H1 (cell line): ENCODE results near the gene BIVM.

Experiments used
- EGR1 ChIP-seq: IDR thresholded peaks from 2 replicates; pipeline ENCODE4 v1.6.1; 2011; ENCODE audit warnings: low read depth, low read length, borderline replicate concordance
- GTF2F1 ChIP-seq: IDR thresholded peaks from 2 replicates; pipeline ENCODE4 v1.6.1; 2012; ENCODE audit warnings: low read depth, low read length, improper control_type of control experiment, borderline replicate concordance
- MAFK ChIP-seq: IDR thresholded peaks from 2 replicates; pipeline ENCODE4 v1.6.1; 2012; ENCODE audit warnings: low read depth, mild to moderate bottlenecking, improper control_type of control experiment, low read length
- RAD21 ChIP-seq, 2 experiments: IDR thresholded peaks in 1 of 2; conservative IDR thresholded peaks in 1 of 2; 2 replicates each; pipeline ENCODE4 v1.6.1; 2011; ENCODE audit warnings: low read depth in 2 of 2, low read length in 2 of 2, improper control_type of control experiment in 1 of 2, inconsistent platforms in 1 of 2, mild to moderate bottlenecking in 1 of 2, moderate library complexity in 1 of 2
- TAF1 ChIP-seq: IDR thresholded peaks from 2 replicates; pipeline ENCODE4 v1.6.1; 2011; ENCODE audit warnings: mild to moderate bottlenecking, low read depth, low read length
- TAF7 ChIP-seq: optimal IDR thresholded peaks from 2 replicates; pipeline ENCODE3; 2011; ENCODE audit warnings: low read depth, mild to moderate bottlenecking, inconsistent platforms, low read length, moderate library complexity, borderline replicate concordance
- TF ChIP-seq, protein P1 (sequence below): IDR thresholded peaks from 2 replicates; pipeline ENCODE4 v1.6.1; 2012; ENCODE audit warnings: inconsistent platforms
- TF ChIP-seq, protein P2 (sequence below), 3 experiments: IDR thresholded peaks; 1 replicate in 2 of 3; 2 replicates in 1 of 3; pipeline versions ENCODE4 v1.5.1 to v1.6.1; 2011; ENCODE audit warnings: low read length in 3 of 3, mild to moderate bottlenecking in 3 of 3, inconsistent platforms in 2 of 3, low read depth in 1 of 3, moderate library complexity in 1 of 3; ENCODE audit not compliant: insufficient read depth in 1 of 3; ENCODE audit errors: control extremely low read depth in 1 of 3

DNA sequence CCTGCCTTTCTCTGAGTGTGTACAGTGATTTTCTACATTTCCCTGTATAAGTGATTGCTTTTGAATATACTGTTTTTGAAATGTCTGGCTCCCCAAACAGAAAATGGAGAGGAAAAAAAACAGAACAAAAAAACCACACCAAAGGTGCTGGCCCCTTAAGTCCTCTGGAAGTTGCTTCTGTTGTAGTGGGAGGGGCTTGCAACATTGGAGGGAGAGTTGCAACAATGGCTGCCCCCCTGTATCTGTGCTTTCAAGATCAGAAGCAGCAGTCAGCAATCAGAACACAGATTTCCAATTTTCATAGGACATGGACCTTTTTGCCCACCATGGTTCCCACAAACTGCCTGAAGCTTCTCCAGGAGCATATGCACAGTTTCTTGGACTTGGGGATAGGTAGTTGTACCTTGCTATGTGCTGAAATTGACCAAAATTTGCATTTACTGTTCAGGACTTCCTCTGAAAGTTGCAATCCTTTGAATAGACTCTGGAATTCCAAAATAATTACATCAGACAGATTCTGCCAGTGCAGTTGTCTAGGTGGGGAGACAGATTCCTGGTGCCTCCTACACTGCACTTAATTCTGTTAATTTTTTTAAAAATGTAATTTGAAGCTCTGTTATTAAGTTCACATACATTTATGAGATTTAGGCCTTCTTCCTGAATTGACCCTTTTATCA is 13.8 kb downstream of the BIVM start:
- TF ChIP-seq, protein P1, sequence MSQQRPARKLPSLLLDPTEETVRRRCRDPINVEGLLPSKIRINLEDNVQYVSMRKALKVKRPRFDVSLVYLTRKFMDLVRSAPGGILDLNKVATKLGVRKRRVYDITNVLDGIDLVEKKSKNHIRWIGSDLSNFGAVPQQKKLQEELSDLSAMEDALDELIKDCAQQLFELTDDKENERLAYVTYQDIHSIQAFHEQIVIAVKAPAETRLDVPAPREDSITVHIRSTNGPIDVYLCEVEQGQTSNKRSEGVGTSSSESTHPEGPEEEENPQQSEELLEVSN, result no peak
- TF ChIP-seq MAFK (no peak), RAD21 (IDR thresholded peaks at IDR 0.05 in 1 of 2, conservative IDR thresholded peaks at IDR 0.05 in 1 of 2; ENCODE audit: low read depth in 2 of 2, low read length in 2 of 2) (no peak), GTF2F1 (no peak), TAF1 (no peak), EGR1 (no peak), TAF7 (no peak)
- TF ChIP-seq, protein P2, sequence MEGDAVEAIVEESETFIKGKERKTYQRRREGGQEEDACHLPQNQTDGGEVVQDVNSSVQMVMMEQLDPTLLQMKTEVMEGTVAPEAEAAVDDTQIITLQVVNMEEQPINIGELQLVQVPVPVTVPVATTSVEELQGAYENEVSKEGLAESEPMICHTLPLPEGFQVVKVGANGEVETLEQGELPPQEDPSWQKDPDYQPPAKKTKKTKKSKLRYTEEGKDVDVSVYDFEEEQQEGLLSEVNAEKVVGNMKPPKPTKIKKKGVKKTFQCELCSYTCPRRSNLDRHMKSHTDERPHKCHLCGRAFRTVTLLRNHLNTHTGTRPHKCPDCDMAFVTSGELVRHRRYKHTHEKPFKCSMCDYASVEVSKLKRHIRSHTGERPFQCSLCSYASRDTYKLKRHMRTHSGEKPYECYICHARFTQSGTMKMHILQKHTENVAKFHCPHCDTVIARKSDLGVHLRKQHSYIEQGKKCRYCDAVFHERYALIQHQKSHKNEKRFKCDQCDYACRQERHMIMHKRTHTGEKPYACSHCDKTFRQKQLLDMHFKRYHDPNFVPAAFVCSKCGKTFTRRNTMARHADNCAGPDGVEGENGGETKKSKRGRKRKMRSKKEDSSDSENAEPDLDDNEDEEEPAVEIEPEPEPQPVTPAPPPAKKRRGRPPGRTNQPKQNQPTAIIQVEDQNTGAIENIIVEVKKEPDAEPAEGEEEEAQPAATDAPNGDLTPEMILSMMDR (IDR thresholded peaks at IDR 0.05; ENCODE audit: control extremely low read depth in 1 of 3, insufficient read depth in 1 of 3, low read depth in 1 of 3, low read length in 3 of 3), result no peak
